Fibroblast of lung (primary cell): ENCODE data around the gene TPP2. TPM values are rescaled to one million over a fixed set of nuclear protein-coding genes. Genes with fewer than 3 reads are reported as not detected.

Experiments
- DNase-seq, 2 donors: peaks; one replicate each; pipeline versions ENCODE4 v3.0.0 to v3.0.0-alpha.2; 2010; ENCODE audit warnings: low read depth in 2 of 2
- H2AFZ ChIP-seq: 2 replicates; pipeline ENCODE4 v1.5.1; 2012; ENCODE audit warnings: low read length, control low read depth, inconsistent platforms
- H3K27ac ChIP-seq: 2 replicates; pipeline ENCODE4 v1.5.1; 2011; ENCODE audit warnings: low read length, control low read depth; ENCODE audit not compliant: insufficient read depth
- H3K27me3 ChIP-seq: 2 replicates; pipeline ENCODE4 v1.5.1; 2011; ENCODE audit warnings: mild to moderate bottlenecking, low read length; ENCODE audit not compliant: control insufficient read depth, insufficient read depth
- H3K36me3 ChIP-seq: 2 replicates; pipeline ENCODE4 v1.5.1; 2011; ENCODE audit warnings: low read length; ENCODE audit not compliant: control insufficient read depth, insufficient read depth
- H3K4me1 ChIP-seq: 2 replicates; pipeline ENCODE4 v1.5.1; 2011; ENCODE audit warnings: low read length; ENCODE audit not compliant: control insufficient read depth, insufficient read depth; ENCODE audit errors: extremely low read depth
- H3K4me2 ChIP-seq: 2 replicates; pipeline ENCODE4 v1.5.1; 2011; ENCODE audit warnings: low read length, control low read depth; ENCODE audit not compliant: insufficient read depth; ENCODE audit errors: extremely low read depth
- H3K4me3 ChIP-seq, 4 experiments: fragments of 200-600 bp in 1 of 4; sonication (generic) in 1 of 4; replicated peaks in 1 of 4; 2 replicates each; pipeline ENCODE4 v1.5.1; 2011 to 2016; ENCODE audit warnings: low read length in 4 of 4, low read depth in 3 of 4, mild to moderate bottlenecking in 3 of 4, control low read depth in 2 of 4, inconsistent platforms in 1 of 4, mixed read lengths in 1 of 4; ENCODE audit not compliant: insufficient read depth in 1 of 4; ENCODE audit errors: control extremely low read depth in 1 of 4
- H3K79me2 ChIP-seq: 2 replicates; pipeline ENCODE4 v1.5.1; 2012; ENCODE audit warnings: mild to moderate bottlenecking, low read length, inconsistent platforms; ENCODE audit not compliant: control insufficient read depth, insufficient read depth
- H3K9ac ChIP-seq: 2 replicates; pipeline ENCODE4 v1.5.1; 2011; ENCODE audit warnings: mild to moderate bottlenecking, low read length, control low read depth; ENCODE audit not compliant: insufficient read depth
- H3K9me3 ChIP-seq: 2 replicates; pipeline ENCODE4 v1.5.1; 2012; ENCODE audit warnings: low read depth, low read length; ENCODE audit not compliant: control insufficient read depth, insufficient read depth
- H4K20me1 ChIP-seq: 2 replicates; pipeline ENCODE4 v1.5.1; 2011; ENCODE audit warnings: low read length; ENCODE audit not compliant: control insufficient read depth, insufficient read depth; ENCODE audit errors: extremely low read depth
- EZH2 ChIP-seq: IDR thresholded peaks from 2 replicates; pipeline ENCODE4 v1.5.1; 2012; ENCODE audit warnings: low read length, control low read depth, mild to moderate bottlenecking; ENCODE audit errors: missing control alignments
- polyA plus RNA-seq, 2 donors: library from polyadenylated mRNA; depleted of rRNA in 1 of 2; stranded (reverse) in 1 of 2; unstranded in 1 of 2; fragments of >200 nt; gene quantifications; 2 replicates each; pipeline ENCODE4 v1.2.1, GENCODE V29; 2011 to 2012; ENCODE audit warnings: missing spikeins in 1 of 2
- total RNA-seq: library from RNA; depleted of rRNA; stranded (reverse); fragments of >200 nt; gene quantifications from 2 replicates; pipeline ENCODE4 v1.2.1, GENCODE V29; 2014
- TF ChIP-seq, protein P1 (sequence below), 2 donors: IDR thresholded peaks in 1 of 2; conservative IDR thresholded peaks in 1 of 2; 1 replicate in 1 of 2; 2 replicates in 1 of 2; pipeline ENCODE4 v1.5.1; 2011 to 2012; ENCODE audit warnings: low read length in 2 of 2, control low read depth in 1 of 2, inconsistent platforms in 1 of 2, low read depth in 1 of 2, mild to moderate bottlenecking in 1 of 2

The TPP2 gene
- total and polyA plus RNA-seq, 2 donors (not counting 1 experiment from before 2014, with no cell fraction given): 45.0 to 60.3 TPM

DNA sequence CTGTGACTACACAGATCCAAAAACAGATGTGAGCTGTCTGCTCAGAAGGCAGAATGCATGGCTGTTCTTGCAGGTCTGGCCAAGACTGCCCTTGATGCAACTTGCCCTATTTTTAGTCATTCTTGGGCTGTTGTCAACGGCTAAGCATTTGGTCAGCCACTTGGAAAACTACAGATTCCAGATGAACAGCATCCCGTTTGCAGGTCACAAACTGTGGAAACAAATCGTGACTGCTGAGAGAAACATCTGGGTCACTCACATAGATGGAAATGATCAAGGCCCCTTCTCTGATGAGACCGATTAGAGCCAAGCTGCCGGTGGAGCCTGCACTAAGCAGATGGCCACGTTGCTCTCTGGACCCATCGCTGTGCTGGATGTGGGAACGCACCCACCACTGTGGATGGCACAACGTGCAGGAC is 113.5 kb downstream of the TPP2 start:
- H2AFZ ChIP-seq: no peak overlapping the region
- no peak for TF ChIP-seq EZH2
- TF ChIP-seq, protein P1, sequence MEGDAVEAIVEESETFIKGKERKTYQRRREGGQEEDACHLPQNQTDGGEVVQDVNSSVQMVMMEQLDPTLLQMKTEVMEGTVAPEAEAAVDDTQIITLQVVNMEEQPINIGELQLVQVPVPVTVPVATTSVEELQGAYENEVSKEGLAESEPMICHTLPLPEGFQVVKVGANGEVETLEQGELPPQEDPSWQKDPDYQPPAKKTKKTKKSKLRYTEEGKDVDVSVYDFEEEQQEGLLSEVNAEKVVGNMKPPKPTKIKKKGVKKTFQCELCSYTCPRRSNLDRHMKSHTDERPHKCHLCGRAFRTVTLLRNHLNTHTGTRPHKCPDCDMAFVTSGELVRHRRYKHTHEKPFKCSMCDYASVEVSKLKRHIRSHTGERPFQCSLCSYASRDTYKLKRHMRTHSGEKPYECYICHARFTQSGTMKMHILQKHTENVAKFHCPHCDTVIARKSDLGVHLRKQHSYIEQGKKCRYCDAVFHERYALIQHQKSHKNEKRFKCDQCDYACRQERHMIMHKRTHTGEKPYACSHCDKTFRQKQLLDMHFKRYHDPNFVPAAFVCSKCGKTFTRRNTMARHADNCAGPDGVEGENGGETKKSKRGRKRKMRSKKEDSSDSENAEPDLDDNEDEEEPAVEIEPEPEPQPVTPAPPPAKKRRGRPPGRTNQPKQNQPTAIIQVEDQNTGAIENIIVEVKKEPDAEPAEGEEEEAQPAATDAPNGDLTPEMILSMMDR (conservative IDR thresholded peaks at IDR 0.05 in 1 of 2, IDR thresholded peaks at IDR 0.05 in 1 of 2; ENCODE audit: low read depth in 1 of 2, low read length in 2 of 2): no peak
- H3K79me2 ChIP-seq: no peaks in the 10 kb centered on the region
- no peaks in the 10 kb centered on the region for H3K27me3 ChIP-seq
- H3K9me3 ChIP-seq: no peaks in the 10 kb centered on the region
- DNase-seq: peak; percentile 40 to 51
- no peak overlapping the region for H3K4me3 ChIP-seq
- H3K36me3 ChIP-seq: no peaks in the 10 kb centered on the region
- no peak overlapping the region for H3K27ac ChIP-seq
- H3K4me2 ChIP-seq: no peak overlapping the region
- no peak overlapping the region for H3K9ac ChIP-seq
- H4K20me1 ChIP-seq: no peaks in the 10 kb centered on the region
- H3K4me1 ChIP-seq: peaks cover 6% of the 10 kb centered on the region

DNA sequence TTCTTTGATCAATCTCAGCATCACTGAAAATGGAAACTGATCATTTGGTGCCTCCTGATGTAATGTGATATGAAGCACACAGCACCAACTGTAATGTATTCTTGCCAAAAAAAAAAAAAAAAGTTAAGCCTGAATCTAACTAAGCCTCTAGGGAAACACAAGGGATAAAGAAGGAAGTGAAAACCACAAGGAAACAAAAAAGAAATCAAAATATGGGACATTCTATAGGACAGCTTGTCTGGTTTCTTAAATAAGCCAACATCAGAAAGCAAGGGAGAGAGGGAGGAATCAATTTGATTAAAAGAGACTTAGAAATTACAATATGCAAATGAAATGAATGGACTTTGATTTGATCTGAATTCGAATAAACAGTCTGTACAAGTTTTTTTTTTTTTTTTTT is 118.7 kb downstream of the TPP2 start:
- Histone ChIP-seq H3K4me3 (no peak overlapping the region), H4K20me1 (no peaks in the 10 kb centered on the region), H3K79me2 (no peaks in the 10 kb centered on the region), H3K4me1 (no peaks in the 10 kb centered on the region), H3K27me3 (no peaks in the 10 kb centered on the region), H3K4me2 (no peak overlapping the region), H3K9me3 (no peaks in the 10 kb centered on the region), H3K27ac (no peak overlapping the region), H3K9ac (no peak overlapping the region), H2AFZ (no peak overlapping the region), H3K36me3 (no peaks in the 10 kb centered on the region)
- no peak for DNase-seq
- TF ChIP-seq, protein P1 (conservative IDR thresholded peaks at IDR 0.05 in 1 of 2, IDR thresholded peaks at IDR 0.05 in 1 of 2; ENCODE audit: low read depth in 1 of 2, low read length in 2 of 2): no peak
- no peak for TF ChIP-seq EZH2

DNA sequence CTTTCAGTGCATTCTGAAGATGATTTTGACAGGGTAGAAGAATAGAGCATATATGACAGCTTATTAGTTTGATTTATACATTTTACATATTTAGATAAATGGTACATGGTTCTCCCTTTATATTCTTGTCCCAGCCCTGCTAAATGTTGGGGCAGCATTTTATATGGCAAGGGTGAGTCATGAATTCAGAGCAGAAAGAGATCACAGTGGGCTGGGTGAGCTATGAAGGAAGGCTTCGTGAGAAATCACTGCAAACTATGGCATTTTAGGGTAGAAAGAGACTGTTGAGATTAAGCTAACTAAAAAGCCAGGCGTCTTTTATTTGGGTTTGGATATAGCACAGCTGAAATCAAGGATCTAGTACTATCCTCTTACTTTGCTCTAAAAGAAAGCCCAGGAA is 122.0 kb downstream of the TPP2 start:
- Histone ChIP-seq H3K79me2 (no peaks in the 10 kb centered on the region), H3K36me3 (no peaks in the 10 kb centered on the region), H2AFZ (no peak overlapping the region), H3K4me3 (no peak overlapping the region), H3K4me2 (no peak overlapping the region), H3K27me3 (no peaks in the 10 kb centered on the region), H3K4me1 (no peaks in the 10 kb centered on the region), H3K9me3 (no peaks in the 10 kb centered on the region), H3K27ac (no peak overlapping the region), H4K20me1 (no peaks in the 10 kb centered on the region), H3K9ac (no peak overlapping the region)
- TF ChIP-seq, protein P1 (conservative IDR thresholded peaks at IDR 0.05 in 1 of 2, IDR thresholded peaks at IDR 0.05 in 1 of 2; ENCODE audit: low read depth in 1 of 2, low read length in 2 of 2): no peak
- TF ChIP-seq EZH2: no peak
- DNase-seq: no peak
